ENCODE measurements around the gene NUAK2. TPM values are rescaled to one million over a fixed set of nuclear protein-coding genes. Genes with fewer than 3 reads are reported as not detected.
A peak's percentile ranks its signal among the peaks of the same experiment; 100 is the strongest.

NUAK2 gene
- polyA plus RNA-seq, 3 donors: 9.1 to 44.9 (median 21.9) TPM

DNA sequence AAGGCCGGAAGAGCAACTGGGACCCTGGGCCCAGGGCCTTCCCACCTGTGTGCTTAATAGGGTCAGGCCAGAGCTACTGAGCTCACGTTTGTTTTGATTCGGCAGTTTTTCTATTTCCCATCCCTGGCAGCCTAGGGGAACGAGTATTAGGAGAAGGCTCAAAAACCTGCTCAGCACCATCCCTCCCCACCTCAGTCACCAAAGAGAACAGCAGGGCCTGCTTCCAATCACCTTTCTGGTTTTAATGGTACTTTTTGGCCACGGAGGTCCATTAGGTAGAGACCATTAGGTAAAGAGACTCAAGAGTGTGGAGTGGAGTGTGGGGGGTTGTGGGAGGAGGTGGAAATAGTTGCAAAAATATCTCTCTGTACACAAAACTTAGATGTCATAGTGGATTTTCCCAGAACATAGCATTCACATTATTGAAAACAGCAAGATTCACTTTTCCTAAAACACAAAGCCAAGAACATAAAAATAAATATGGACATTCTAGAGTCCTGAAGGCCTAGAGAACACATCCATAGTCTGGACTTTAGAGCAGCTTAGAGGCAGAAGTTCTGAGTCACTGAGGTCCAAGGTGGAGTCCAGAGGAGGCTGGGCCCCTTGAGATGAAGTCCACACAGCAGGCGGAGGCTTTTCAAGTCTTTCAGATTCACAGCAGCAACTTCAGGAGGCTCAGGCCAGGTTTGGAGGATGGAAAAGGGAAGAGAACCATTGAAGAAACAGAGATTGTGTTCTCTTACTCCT lies 19.5 kb downstream of the NUAK2 start:
- no peaks in the 10 kb centered on the region for H3K9me3 ChIP-seq (replicated peaks in 1 of 2; ENCODE audit: control insufficient read depth in 1 of 2, insufficient read depth in 1 of 2, low read length in 2 of 2)
- H3K4me1 ChIP-seq (ENCODE audit: control insufficient read depth in 1 of 2, insufficient read depth in 2 of 2, low read length in 2 of 2): peaks cover 10 to 23% of the 10 kb centered on the region in 2 donors
- H3K36me3 ChIP-seq (replicated peaks in 1 of 2; ENCODE audit: control insufficient read depth in 1 of 2, insufficient read depth in 2 of 2, low read length in 2 of 2): peaks cover 58 to 60% of the 10 kb centered on the region in 2 donors
- H2AFZ ChIP-seq (ENCODE audit: insufficient read depth, low read depth, low read length, poor library complexity, severe bottlenecking): no peak overlapping the region
- H3K4me2 ChIP-seq (replicated peaks; ENCODE audit: extremely low read depth, low read length, poor library complexity, severe bottlenecking): no peak overlapping the region
- no peak overlapping the region for H3K4me3 ChIP-seq (replicated peaks in 1 of 3; ENCODE audit: low read depth in 2 of 3, low read length in 3 of 3)
- no peak overlapping the region for H3K27ac ChIP-seq (ENCODE audit: low read depth in 1 of 2, low read length in 2 of 2)
- 100% methylated on average over 4 of the region's 6 CpGs for WGBS (ENCODE audit: insufficient coverage)
- DNase-seq: no peak
- H4K20me1 ChIP-seq (ENCODE audit: insufficient read depth, low read length): peaks cover 59% of the 10 kb centered on the region
- Mint-ChIP-seq H3K27me3 (ENCODE audit: low read depth in 3 of 3) (peaks cover 2 to 5% (median 3%) of the 10 kb centered on the region in 3 donors), H3K36me3 (peaks cover 49 to 62% of the 10 kb centered on the region in 2 donors), H3K4me1 (peaks cover 22% of the 10 kb centered on the region), H3K4me3 (no peak overlapping the region), H3K27ac (peak overlapping the region in 5 of 7 donors; percentile 43 to 60 (median 48)), H3K9me3 (no peaks in the 10 kb centered on the region)
- H3K79me2 ChIP-seq (ENCODE audit: insufficient read depth, low read length): no peaks in the 10 kb centered on the region
- H3K9ac ChIP-seq (ENCODE audit: insufficient read depth, low read length, poor library complexity, severe bottlenecking): no peak overlapping the region
- TF ChIP-seq, protein P1, sequence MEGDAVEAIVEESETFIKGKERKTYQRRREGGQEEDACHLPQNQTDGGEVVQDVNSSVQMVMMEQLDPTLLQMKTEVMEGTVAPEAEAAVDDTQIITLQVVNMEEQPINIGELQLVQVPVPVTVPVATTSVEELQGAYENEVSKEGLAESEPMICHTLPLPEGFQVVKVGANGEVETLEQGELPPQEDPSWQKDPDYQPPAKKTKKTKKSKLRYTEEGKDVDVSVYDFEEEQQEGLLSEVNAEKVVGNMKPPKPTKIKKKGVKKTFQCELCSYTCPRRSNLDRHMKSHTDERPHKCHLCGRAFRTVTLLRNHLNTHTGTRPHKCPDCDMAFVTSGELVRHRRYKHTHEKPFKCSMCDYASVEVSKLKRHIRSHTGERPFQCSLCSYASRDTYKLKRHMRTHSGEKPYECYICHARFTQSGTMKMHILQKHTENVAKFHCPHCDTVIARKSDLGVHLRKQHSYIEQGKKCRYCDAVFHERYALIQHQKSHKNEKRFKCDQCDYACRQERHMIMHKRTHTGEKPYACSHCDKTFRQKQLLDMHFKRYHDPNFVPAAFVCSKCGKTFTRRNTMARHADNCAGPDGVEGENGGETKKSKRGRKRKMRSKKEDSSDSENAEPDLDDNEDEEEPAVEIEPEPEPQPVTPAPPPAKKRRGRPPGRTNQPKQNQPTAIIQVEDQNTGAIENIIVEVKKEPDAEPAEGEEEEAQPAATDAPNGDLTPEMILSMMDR (IDR thresholded peaks at IDR 0.05): no peak
- intact Hi-C loops (cut with micrococcal nuclease): no loop called here
- H3K27me3 ChIP-seq (ENCODE audit: control insufficient read depth in 2 of 2, insufficient read depth in 2 of 2, low read length in 2 of 2): no peaks in the 10 kb centered on the region

DNA sequence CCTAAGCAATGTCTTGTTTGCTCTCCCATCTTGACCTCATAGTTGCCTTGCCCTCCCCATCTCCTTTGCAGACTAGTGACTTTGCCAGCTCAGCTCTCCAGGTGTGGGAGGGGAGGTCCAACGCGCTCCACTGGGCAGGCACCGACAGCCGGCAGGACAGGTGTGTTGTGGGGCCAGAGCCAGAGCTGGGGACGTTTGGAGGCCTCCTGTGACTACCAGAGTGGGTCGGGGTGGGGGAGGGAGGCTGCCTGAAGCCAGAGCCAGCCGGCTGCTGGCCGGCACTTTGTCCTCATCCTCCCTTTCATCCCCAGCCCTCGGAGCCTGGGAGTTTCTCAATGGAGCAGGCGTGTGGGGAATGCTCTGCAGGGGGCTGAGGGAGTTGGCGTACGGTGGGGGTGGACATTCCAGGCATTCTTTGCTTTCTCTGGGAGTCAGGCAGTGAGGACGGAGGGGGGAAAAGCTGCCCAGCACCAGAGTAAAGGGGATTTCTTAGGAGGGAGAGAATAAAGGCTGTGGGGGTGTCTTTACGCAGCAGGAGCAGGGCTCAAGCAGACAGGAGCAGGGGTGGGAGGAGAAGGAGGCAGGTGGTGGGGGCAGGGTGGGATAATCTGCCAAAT lies 20.2 kb downstream of the NUAK2 start:
- Histone ChIP-seq H3K36me3 (replicated peaks in 1 of 2; ENCODE audit: control insufficient read depth in 1 of 2, insufficient read depth in 2 of 2, low read length in 2 of 2) (peaks cover 51 to 53% of the 10 kb centered on the region in 2 donors), H3K27me3 (ENCODE audit: control insufficient read depth in 2 of 2, insufficient read depth in 2 of 2, low read length in 2 of 2) (no peaks in the 10 kb centered on the region), H2AFZ (ENCODE audit: insufficient read depth, low read depth, low read length, poor library complexity, severe bottlenecking) (no peak overlapping the region), H3K9me3 (replicated peaks in 1 of 2; ENCODE audit: control insufficient read depth in 1 of 2, insufficient read depth in 1 of 2, low read length in 2 of 2) (no peaks in the 10 kb centered on the region), H3K79me2 (ENCODE audit: insufficient read depth, low read length) (no peaks in the 10 kb centered on the region), H4K20me1 (ENCODE audit: insufficient read depth, low read length) (peaks cover 52% of the 10 kb centered on the region), H3K4me2 (replicated peaks; ENCODE audit: extremely low read depth, low read length, poor library complexity, severe bottlenecking) (no peak overlapping the region), H3K4me3 (replicated peaks in 1 of 3; ENCODE audit: low read depth in 2 of 3, low read length in 3 of 3) (no peak overlapping the region), H3K27ac (ENCODE audit: low read depth in 1 of 2, low read length in 2 of 2) (no peak overlapping the region), H3K9ac (ENCODE audit: insufficient read depth, low read length, poor library complexity, severe bottlenecking) (no peak overlapping the region), H3K4me1 (ENCODE audit: control insufficient read depth in 1 of 2, insufficient read depth in 2 of 2, low read length in 2 of 2) (peaks cover 10 to 23% of the 10 kb centered on the region in 2 donors)
- intact Hi-C loops (cut with micrococcal nuclease): no loop called here
- 97% methylated on average over 9 of the region's 14 CpGs for WGBS (ENCODE audit: insufficient coverage)
- DNase-seq: no peak
- peak overlapping the region in 4 of 7 donors; percentile 11 to 74 (median 58) for H3K27ac Mint-ChIP-seq
- no peaks in the 10 kb centered on the region for H3K9me3 Mint-ChIP-seq
- peaks cover 23% of the 10 kb centered on the region for H3K4me1 Mint-ChIP-seq
- peaks cover 2 to 5% (median 3%) of the 10 kb centered on the region in 3 donors for H3K27me3 Mint-ChIP-seq (ENCODE audit: low read depth in 3 of 3)
- H3K4me3 Mint-ChIP-seq: no peak overlapping the region
- TF ChIP-seq, protein P1 (IDR thresholded peaks at IDR 0.05): no peak
- peaks cover 42 to 55% of the 10 kb centered on the region in 2 donors for H3K36me3 Mint-ChIP-seq
